ENCODE results near the gene AGPAT3.

The AGPAT3 gene

GRCh38 chr21:43921979-43922945, 57.2 kb downstream of the AGPAT3 start:
- DNase-seq (ENCODE audit: low read depth, low spot score): no peak

- no peak for DNase-seq (ENCODE audit: low read depth, low spot score)
Observed at GRCh38 chr21:43922949-43923348, 57.9 kb downstream of the AGPAT3 start.

GRCh38 chr21:43923391-43923790, 58.4 kb downstream of the AGPAT3 start:
- DNase-seq (ENCODE audit: low read depth, low spot score): no peak

- DNase-seq (ENCODE audit: low read depth, low spot score): no peak
Observed at GRCh38 chr21:43924421-43925095, 59.5 kb downstream of the AGPAT3 start.

- DNase-seq (ENCODE audit: low read depth, low spot score): no peak
Observed at GRCh38 chr21:43925096-43925481, 60.1 kb downstream of the AGPAT3 start.

- DNase-seq (ENCODE audit: low read depth, low spot score): no peak
Observed at GRCh38 chr21:43925609-43926008, 60.6 kb downstream of the AGPAT3 start.

GRCh38 chr21:43926196-43926595, 61.2 kb downstream of the AGPAT3 start:
- no peak for DNase-seq (ENCODE audit: low read depth, low spot score)

GRCh38 chr21:43927591-43928221, 62.7 kb downstream of the AGPAT3 start:
- no peak for DNase-seq (ENCODE audit: low read depth, low spot score)

- DNase-seq (ENCODE audit: low read depth, low spot score): no peak
Observed at GRCh38 chr21:43928222-43929125, 63.5 kb downstream of the AGPAT3 start.

- DNase-seq (ENCODE audit: low read depth, low spot score): no peak
Observed at GRCh38 chr21:43929217-43929971, 64.4 kb downstream of the AGPAT3 start.

- no peak for DNase-seq (ENCODE audit: low read depth, low spot score)
Observed at GRCh38 chr21:43930074-43930847, 65.2 kb downstream of the AGPAT3 start.

GRCh38 chr21:43930848-43931375, 65.9 kb downstream of the AGPAT3 start:
- no peak for DNase-seq (ENCODE audit: low read depth, low spot score)

GRCh38 chr21:43931489-43931888, 66.5 kb downstream of the AGPAT3 start:
- no peak for DNase-seq (ENCODE audit: low read depth, low spot score)

GRCh38 chr21:43932005-43932404, 67.0 kb downstream of the AGPAT3 start:
- DNase-seq (ENCODE audit: low read depth, low spot score): no peak

GRCh38 chr21:43933199-43933598, 68.2 kb downstream of the AGPAT3 start:
- DNase-seq (ENCODE audit: low read depth, low spot score): no peak

GRCh38 chr21:43933680-43934079, 68.7 kb downstream of the AGPAT3 start:
- no peak for DNase-seq (ENCODE audit: low read depth, low spot score)

GRCh38 chr21:43934116-43934515, 69.1 kb downstream of the AGPAT3 start:
- DNase-seq (ENCODE audit: low read depth, low spot score): no peak

GRCh38 chr21:43934716-43935705, 70.0 kb downstream of the AGPAT3 start:
- DNase-seq (ENCODE audit: low read depth, low spot score): no peak

All from iPS DF 19.7 (cell line).